VCaP (cell line): ENCODE results near the gene NR3C2.

Experiments used
- H3K27ac ChIP-seq: fragments of 450-650 bp; 2 replicates; pipeline ENCODE4 v1.5.1; 2017
- CTCF ChIP-seq: fragments of 450-650 bp; conservative IDR thresholded peaks from 2 replicates; pipeline ENCODE4 v1.5.1; 2017; ENCODE audit warnings: mild to moderate bottlenecking, moderate library complexity

NR3C2 gene

DNA sequence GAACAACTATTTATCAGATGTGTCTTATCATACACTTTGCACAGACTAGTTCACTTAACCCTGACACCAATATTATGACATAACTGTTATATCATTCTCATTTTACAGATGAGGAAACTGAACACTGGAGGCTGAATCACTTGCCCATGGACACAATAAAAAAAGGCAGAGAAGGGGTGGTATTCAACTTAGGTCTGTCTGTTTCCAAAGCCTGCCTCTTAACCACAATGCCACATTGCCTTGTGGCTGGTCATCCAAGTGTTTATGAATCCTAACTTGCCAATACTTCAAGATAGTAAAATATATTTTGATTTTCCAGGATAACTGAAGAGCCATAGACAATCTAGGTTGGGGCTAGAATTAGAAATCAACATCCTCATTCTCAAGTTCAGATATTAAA lies 327.8 kb downstream of the NR3C2 start:
- H3K27ac ChIP-seq = no peak overlapping the region

DNA sequence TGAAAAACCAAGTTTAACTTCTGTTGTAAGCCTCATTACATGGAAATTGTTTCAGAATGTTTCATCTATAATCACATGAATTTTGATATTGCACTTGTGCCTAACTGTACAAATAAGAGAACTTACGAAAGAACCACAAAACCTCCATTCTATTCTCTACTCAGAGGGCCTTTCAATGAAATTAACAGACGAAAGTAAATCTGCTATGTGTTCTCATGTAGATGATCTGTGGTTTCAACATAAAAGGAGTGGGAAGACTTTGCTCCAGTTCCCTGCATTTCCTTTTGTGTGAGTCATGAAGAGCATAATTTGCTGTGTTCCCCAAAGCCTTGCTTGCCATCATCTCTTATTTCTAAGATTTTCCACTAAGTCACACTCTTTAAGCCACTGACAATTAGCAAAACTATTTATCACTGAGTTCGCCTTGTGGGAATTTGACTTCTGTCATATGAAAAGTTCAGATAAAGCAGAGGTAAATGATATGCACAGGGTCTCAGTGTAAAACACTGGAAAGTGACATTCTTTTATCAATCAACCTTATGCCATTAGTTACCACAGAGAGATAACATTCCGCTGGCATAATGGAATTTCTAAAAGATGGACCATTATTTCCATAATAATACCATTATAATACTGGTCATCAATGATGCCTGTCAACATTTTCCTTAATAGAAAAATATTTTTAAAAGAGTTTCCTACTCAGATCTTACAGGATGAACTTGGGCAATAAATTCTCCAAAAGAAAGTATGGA lies 329.8 kb downstream of the NR3C2 start:
- H3K27ac ChIP-seq = no peak overlapping the region
- TF ChIP-seq CTCF = no peak

More for the DNA sequence above, 327.8 kb downstream of the NR3C2 start:
- TF ChIP-seq CTCF = no peak

DNA sequence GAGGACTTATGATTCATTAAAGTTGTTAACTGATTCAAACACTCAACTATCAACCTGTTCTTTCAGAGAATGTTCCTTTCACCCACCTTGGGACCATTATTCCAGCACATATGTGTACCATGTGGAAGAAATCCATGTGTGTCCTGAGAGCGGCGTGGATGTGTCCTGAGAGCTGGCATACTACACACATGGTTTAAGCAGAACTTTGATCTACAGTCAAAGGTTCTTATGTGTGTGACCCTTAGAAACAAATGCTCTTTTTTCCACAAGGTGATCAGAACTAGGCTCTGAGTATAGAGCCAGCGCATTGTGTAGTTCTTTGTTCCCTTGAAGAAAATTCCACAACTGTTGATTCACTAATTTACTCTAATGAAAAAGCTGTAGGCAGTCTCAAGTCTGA lies 332.0 kb downstream of the NR3C2 start:
- H3K27ac ChIP-seq = no peak overlapping the region
- TF ChIP-seq CTCF = no peak

GRCh38 chr4:148109216-148109615 lies 333.0 kb downstream of the NR3C2 start:
- TF ChIP-seq CTCF = no peak
- no peak overlapping the region for H3K27ac ChIP-seq

DNA sequence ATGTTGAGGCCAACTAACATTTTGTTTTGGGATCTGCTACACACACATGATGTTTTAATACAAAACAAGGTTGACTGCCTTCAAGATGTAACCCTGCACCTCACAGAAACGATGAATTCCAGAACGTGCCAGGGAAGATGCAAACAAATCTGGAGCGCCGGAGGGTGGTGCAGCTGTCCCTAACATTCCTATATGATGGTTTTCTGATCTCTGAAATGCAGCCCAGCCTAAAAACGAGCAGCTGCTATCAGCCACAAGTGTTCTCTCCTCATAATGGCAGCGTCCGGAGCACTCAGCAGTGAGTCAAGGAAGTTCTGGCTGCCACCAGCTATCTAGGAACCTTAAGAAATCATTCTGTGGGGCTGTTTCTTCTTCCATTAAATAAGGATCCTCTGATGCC lies 333.4 kb downstream of the NR3C2 start:
- no peak overlapping the region for H3K27ac ChIP-seq
- no peak for TF ChIP-seq CTCF

DNA sequence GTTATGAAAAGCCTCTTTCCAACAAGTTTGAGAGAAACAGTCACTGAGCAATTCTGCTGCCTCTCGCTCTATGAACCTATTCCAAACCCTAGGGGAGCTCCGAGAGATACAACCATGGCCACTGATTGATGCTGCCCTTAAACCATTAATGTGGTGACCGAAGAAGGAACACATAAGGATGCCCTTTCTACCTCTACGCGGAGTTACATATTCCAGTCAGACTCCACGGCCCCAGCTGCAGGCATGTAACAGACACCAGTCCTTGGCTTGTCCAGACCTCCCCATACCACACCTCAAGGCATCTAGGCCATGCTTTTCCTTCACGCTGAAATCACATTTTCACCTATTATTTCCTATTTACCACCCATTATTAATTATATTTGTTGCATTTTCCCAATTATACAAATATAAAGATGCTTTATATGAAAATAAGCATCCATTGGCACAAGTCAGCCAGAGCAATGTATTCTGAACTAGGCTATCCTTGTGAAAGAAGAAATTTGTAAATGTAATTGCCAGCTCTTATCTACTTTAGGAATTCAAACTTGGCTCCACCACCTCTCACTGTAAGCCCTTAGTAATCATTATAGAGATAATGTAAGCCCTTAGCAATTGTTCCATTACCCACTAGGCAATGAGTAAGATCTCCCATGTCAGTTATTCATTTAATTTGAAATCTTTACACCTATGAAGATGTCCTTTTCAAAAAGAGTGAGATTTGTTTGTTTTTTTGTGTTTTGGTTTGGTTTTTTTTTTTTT lies 338.4 kb downstream of the NR3C2 start:
- no peak overlapping the region for H3K27ac ChIP-seq
- no peak for TF ChIP-seq CTCF

DNA sequence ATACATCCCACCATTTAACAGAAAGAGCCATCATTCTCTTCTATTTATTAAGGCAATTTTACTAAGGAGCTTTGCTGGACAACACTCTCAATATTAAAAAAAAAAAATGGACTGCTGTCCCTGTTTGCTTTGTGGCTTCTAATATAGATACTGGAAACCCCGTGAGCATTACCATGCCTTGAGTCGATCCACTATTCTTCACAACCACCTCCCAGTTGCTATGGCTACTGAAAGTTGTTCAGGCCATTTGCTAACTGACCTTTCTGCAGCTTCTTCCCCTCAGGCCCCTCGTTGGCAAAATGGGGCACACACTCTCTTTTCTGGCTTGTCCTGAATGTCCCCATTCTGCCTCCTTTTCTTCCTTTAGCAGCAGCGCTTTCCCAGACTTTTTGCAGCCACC lies 340.4 kb downstream of the NR3C2 start:
- H3K27ac ChIP-seq = no peak overlapping the region
- TF ChIP-seq CTCF = no peak
